Measurements from ENCODE around the gene CD84.
A peak's percentile ranks its signal among the peaks of the same experiment; 100 is the strongest.

The CD84 gene

DNA sequence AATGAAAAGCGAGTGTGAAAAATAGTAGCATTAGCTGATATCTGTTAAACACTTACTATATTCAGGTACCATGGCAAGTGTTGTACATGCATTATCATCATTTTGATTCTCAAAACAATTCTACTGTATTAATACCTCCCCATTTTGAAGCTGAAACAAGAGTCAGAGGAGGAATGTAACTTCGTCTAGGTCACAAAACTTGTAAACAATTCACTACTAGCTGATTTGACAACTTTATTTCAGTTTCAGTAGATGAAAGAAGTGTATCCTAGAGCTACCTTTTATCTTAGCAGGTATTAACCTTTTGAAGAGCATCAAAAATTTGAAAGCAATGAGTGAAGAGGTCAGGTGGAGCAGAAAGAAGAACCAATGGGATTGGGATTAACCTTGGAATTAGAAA is 1.6 kb downstream of the CD84 start:
- TF ChIP-seq EZH2 (IDR thresholded peaks at IDR 0.05; ENCODE audit: borderline replicate concordance, low read depth, low read length, severe bottlenecking) = no peak
- TF ChIP-seq, protein P1, sequence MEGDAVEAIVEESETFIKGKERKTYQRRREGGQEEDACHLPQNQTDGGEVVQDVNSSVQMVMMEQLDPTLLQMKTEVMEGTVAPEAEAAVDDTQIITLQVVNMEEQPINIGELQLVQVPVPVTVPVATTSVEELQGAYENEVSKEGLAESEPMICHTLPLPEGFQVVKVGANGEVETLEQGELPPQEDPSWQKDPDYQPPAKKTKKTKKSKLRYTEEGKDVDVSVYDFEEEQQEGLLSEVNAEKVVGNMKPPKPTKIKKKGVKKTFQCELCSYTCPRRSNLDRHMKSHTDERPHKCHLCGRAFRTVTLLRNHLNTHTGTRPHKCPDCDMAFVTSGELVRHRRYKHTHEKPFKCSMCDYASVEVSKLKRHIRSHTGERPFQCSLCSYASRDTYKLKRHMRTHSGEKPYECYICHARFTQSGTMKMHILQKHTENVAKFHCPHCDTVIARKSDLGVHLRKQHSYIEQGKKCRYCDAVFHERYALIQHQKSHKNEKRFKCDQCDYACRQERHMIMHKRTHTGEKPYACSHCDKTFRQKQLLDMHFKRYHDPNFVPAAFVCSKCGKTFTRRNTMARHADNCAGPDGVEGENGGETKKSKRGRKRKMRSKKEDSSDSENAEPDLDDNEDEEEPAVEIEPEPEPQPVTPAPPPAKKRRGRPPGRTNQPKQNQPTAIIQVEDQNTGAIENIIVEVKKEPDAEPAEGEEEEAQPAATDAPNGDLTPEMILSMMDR (IDR thresholded peaks at IDR 0.05; ENCODE audit: borderline replicate concordance, extremely low read depth, low read length, poor library complexity, severe bottlenecking) = no peak
- H3K27ac ChIP-seq (ENCODE audit: low read length) = no peak overlapping the region
- 0 out of 2 replicates have a peak, but pooled peaks cover 2% of the 10 kb centered on the region for H3K79me2 ChIP-seq (ENCODE audit: insufficient read depth, low read length)
- no peak for DNase-seq
- ATAC-seq (ENCODE audit: insufficient read depth, low read depth) = no peak
- peak overlapping the region; percentile 66; the same call in 1 of the 2 replicates for H3K4me2 ChIP-seq (ENCODE audit: insufficient read depth, low read length)
- H2AFZ ChIP-seq (ENCODE audit: low read depth, low read length) = no peak overlapping the region
- H3K36me3 ChIP-seq (ENCODE audit: insufficient read depth, low read length) = no peaks in the 10 kb centered on the region
- no peaks in the 10 kb centered on the region for H3K9me3 ChIP-seq (ENCODE audit: insufficient read depth, low read length, severe bottlenecking)
- no peak overlapping the region for H3K9ac ChIP-seq (ENCODE audit: low read depth, low read length)
- no peaks in the 10 kb centered on the region for H3K27me3 ChIP-seq (ENCODE audit: insufficient read depth, low read length, poor library complexity)
- no peaks in the 10 kb centered on the region for H4K20me1 ChIP-seq (ENCODE audit: insufficient read depth, low read length)
- no peak overlapping the region for H3K4me3 ChIP-seq (ENCODE audit: low read depth in 1 of 2, low read length in 2 of 2)
- peaks cover 41% of the 10 kb centered on the region for H3K4me1 ChIP-seq (ENCODE audit: insufficient read depth, low read length)

DNA sequence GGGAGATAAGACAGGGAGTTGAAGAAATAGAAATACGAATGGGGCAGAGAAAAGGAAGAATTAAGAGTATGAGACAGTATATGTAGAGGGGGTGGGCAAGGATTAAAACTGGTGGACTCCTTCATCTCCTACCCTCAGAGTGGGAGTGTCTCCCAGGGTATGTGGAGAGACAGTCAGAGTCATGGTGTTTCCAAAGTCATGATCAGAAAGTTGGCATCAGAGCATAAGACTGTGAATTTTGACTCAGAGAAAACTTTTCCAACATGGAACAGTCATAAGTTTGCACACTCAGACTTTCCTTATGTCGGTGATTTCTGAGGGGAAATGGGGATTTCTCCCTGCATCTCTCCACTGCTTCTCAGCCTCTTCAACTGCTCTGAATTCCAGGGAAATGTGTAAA is 2.4 kb downstream of the CD84 start:
- Histone ChIP-seq H2AFZ (ENCODE audit: low read depth, low read length) (no peak overlapping the region), H3K79me2 (ENCODE audit: insufficient read depth, low read length) (0 out of 2 replicates have a peak, but pooled peaks cover 3% of the 10 kb centered on the region), H3K27ac (ENCODE audit: low read length) (peak overlapping the region; percentile 12; the same call in 1 of the 2 replicates), H3K9me3 (ENCODE audit: insufficient read depth, low read length, severe bottlenecking) (no peaks in the 10 kb centered on the region), H3K4me1 (ENCODE audit: insufficient read depth, low read length) (peaks cover 41% of the 10 kb centered on the region), H3K36me3 (ENCODE audit: insufficient read depth, low read length) (no peaks in the 10 kb centered on the region), H3K9ac (ENCODE audit: low read depth, low read length) (no peak overlapping the region), H3K4me3 (ENCODE audit: low read depth in 1 of 2, low read length in 2 of 2) (no peak overlapping the region), H3K27me3 (ENCODE audit: insufficient read depth, low read length, poor library complexity) (no peaks in the 10 kb centered on the region), H3K4me2 (ENCODE audit: insufficient read depth, low read length) (peak overlapping the region; percentile 66; the same call in 1 of the 2 replicates), H4K20me1 (ENCODE audit: insufficient read depth, low read length) (no peaks in the 10 kb centered on the region)
- DNase-seq (no peak), ATAC-seq (ENCODE audit: insufficient read depth, low read depth) (no peak)
- TF ChIP-seq, protein P1 (IDR thresholded peaks at IDR 0.05; ENCODE audit: borderline replicate concordance, extremely low read depth, low read length, poor library complexity, severe bottlenecking) = no peak
- no peak for TF ChIP-seq EZH2 (IDR thresholded peaks at IDR 0.05; ENCODE audit: borderline replicate concordance, low read depth, low read length, severe bottlenecking)

DNA sequence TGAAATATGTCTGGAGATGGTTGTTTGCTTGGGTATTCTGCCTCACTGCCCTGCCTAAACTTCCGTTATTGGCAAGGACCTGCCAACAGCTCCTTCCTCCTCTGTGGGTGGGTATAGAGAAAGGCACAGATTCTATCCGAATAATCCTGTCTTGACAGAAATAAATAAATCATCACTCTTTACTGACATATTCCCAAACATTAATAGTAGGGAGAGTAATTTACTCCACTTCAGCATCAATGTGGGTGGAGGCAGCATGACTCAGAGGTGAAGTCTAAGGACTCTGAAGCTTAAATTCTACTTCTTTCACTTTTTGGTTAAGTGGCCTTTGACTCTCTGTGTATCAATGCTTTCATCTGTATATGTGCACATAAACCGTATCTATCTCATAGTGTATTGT is 2.9 kb downstream of the CD84 start:
- no peaks in the 10 kb centered on the region for H3K27me3 ChIP-seq (ENCODE audit: insufficient read depth, low read length, poor library complexity)
- DNase-seq (no peak), ATAC-seq (ENCODE audit: insufficient read depth, low read depth) (no peak)
- H3K4me3 ChIP-seq (ENCODE audit: low read depth in 1 of 2, low read length in 2 of 2) = no peak overlapping the region
- H4K20me1 ChIP-seq (ENCODE audit: insufficient read depth, low read length) = no peaks in the 10 kb centered on the region
- no peak for TF ChIP-seq EZH2 (IDR thresholded peaks at IDR 0.05; ENCODE audit: borderline replicate concordance, low read depth, low read length, severe bottlenecking)
- TF ChIP-seq, protein P1 (IDR thresholded peaks at IDR 0.05; ENCODE audit: borderline replicate concordance, extremely low read depth, low read length, poor library complexity, severe bottlenecking) = no peak
- no peak overlapping the region for H3K27ac ChIP-seq (ENCODE audit: low read length)
- peaks cover 41% of the 10 kb centered on the region for H3K4me1 ChIP-seq (ENCODE audit: insufficient read depth, low read length)
- no peaks in the 10 kb centered on the region for H3K36me3 ChIP-seq (ENCODE audit: insufficient read depth, low read length)
- no peak overlapping the region; the same call in 1 of the 2 replicates for H3K4me2 ChIP-seq (ENCODE audit: insufficient read depth, low read length)
- H3K79me2 ChIP-seq (ENCODE audit: insufficient read depth, low read length) = 0 out of 2 replicates have a peak, but pooled peaks cover 3% of the 10 kb centered on the region
- no peak overlapping the region for H3K9ac ChIP-seq (ENCODE audit: low read depth, low read length)
- no peaks in the 10 kb centered on the region for H3K9me3 ChIP-seq (ENCODE audit: insufficient read depth, low read length, severe bottlenecking)
- no peak overlapping the region for H2AFZ ChIP-seq (ENCODE audit: low read depth, low read length)
